Fibroblast of skin of back (primary cell): Measurements from ENCODE around the gene CBX5.
"Not testable (repeated sequence)": the region's sequence is repeated elsewhere in the genome, so short reads cannot be mapped to it uniquely, and the experiment has no call there.

Experiments
- DNase-seq: peaks from one replicate; pipeline ENCODE4 v3.0.0-alpha.2; 2013

CBX5 gene

GRCh38 chr12:54265364-54265812, 14.5 kb downstream of the CBX5 start:
- DNase-seq = no peak

- peak; percentile 82 for DNase-seq
Observed at GRCh38 chr12:54262403-54262925, 17.5 kb downstream of the CBX5 start.

- DNase-seq = no peak
Observed at GRCh38 chr12:54261815-54262402, 18.0 kb downstream of the CBX5 start.

DNA sequence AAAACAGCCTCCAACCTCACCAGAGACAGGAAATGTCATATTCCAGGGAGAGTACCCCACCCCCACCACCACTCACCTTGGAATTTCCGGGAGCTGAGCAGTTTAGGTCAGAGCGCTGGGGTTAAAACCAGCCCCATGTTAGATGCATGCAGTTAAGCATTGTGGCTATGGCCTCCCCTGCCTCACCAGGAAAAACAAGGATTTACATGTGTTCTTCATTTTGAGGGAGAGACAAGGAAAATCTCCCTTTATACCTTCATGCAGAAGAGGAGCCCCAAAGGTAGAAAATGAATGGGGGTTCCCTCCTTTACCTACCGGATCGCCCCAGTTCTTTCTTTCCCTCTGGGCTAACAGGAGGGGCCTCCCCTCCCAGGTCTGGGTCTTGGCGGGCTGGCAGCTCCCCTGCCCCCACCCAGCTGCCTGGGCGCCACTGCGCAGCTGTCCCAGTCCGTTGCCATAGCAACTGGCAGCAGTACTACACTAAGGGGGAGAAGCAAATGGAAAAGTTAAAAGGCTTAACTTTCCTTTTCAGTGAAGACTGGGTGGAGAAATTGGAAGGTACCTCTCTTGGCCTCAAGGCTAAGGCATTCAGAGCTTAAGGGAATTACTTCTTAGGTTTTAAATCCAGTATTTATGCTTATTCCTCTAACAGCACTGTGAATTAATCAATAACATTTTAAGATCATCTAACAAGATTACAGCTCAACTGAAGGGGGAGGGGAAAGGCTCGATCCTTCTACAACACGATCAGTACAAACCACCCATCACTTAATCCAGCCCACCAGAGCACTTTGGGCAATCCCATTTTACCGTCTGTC, 20.5 kb downstream of the CBX5 start:
- peak; percentile 91 for DNase-seq

GRCh38 chr12:54258201-54258681, 21.7 kb downstream of the CBX5 start:
- DNase-seq = peak; percentile 93

- no peak for DNase-seq
Observed at GRCh38 chr12:54257332-54257731, 22.6 kb downstream of the CBX5 start.

DNA sequence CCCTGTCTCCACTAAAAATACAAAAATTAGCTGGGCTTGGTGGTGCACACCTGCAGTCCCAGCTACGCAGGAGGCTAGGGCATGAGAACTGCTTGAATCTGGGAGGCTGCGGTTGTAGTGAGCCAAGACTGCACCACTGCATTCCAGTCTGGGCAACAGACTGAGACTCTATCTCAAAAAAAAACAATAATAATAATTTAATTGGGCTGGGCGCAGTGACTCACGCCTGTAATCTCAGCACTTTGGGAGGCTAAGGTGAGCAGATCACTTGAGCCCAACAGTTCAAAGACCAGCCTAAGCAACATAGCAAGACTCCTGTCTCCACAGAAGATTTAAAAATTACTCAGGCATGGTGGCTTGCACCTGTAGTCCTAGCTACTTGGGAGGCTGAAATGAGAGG, 26.7 kb downstream of the CBX5 start:
- DNase-seq = no peak

DNA sequence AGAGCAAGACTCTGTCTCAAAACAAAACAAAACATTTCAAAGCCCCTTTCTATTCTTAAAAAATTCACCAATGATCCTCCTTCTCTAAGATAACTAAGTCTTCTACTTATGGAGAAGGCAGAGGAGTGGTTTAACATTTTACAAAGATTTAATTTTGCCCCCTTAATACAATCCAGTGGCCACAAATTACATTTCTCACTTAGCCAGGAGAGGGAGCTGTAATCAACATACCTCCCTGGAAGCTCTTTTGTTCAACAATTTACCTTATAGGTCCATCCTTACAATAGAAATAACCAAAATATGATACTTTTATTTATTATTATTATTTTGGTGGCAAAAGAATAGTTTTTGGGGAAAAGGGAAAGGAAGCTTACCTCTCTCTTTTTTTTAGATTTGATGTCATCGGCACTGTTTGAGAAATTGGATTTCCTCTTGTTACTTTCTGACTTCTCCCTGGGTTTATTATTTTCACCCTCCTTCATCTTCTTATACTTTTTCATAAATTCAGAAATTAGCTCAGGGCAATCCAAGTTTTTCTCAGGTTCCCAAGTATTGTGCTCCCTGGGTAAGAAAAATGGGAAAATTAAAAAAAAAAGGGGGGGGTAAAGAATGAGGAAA, 28.1 kb downstream of the CBX5 start:
- peak; percentile 60 for DNase-seq

DNA sequence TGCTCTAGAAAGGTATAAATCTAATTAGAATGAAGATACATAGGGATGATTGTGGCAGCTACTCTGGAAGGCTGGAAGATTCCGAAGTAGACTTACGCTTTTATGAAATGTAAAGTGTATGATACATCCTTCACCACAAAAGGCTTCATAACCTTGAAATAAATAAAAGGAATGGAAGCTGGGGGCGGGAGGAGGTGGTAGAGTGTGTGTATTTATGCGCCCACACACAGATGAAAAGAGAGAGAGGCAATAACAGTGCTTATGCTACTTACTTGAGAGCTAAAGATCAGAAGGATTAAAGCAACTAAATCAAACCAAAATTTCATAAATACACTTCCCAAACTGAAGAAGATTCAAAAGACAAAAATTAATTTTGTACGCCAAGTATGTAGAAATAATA, 30.4 kb downstream of the CBX5 start:
- DNase-seq = no peak

- no peak for DNase-seq
Observed at GRCh38 chr12:54246011-54246641, 33.8 kb downstream of the CBX5 start.

DNA sequence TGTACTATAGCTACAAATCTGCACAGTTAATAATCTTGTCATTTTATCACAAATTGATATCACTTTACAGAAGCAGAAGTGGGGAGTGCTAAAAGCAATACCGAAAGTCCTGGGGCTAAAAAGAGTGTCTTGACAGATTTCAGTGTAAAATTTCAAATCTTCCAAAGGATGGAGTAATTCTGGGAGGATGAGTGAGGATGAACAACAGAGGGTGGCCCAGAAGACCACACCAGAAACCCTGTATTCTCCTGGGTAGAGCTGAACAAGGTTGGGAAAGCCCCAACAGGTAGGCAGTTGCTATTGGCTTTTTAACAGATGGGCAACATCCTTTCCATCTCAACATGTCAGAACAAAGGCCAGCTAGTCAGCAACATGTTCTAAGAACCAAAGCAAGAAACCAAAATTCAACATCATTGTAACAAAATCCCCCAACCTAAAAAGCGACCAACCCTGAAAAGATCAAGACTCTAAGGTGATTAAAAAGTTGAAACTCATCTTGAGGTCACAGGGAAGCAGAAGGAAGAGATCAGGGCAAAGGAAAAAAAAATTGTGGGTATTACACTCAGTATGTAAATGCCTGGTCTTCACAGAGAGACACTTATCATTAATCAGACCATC, 38.8 kb downstream of the CBX5 start:
- DNase-seq = no peak

DNA sequence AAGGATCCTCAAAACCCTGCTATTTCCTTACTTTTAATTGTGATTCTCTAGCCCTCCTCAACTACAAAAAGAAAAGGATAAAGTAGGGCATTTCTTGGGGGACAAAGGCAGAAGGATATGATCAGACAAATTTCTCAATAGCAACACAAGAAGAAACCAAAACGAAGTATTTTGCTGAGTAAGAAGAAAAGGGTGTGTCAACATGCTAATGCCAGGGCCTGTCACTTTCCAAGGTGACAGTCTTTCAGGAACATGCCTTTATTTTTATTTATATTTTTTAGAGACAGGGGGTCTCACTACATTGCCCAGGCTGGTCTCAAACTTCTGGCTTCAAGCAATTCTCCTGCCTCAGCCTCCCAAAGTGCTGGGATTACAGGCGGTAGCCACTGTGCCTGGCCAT, 39.8 kb downstream of the CBX5 start:
- DNase-seq = no peak

DNA sequence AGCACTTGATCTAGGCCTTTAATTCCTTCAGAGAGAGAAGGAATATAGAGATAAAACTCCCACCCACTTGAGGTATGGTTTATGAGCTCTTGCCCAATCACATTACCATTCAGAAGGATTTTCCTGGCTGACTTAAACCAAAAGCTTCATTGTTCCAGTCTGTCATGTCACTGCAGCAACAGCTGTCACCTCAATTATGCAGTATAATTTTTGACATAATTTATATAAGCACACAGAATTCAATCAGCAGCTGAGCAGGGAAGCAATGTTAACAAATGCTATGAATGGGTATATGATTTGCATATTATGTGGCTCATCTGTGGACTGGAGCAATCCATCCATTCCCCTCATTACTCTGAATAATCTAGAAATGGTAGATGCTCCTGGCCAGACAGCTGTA, 40.3 kb downstream of the CBX5 start:
- no peak for DNase-seq

DNA sequence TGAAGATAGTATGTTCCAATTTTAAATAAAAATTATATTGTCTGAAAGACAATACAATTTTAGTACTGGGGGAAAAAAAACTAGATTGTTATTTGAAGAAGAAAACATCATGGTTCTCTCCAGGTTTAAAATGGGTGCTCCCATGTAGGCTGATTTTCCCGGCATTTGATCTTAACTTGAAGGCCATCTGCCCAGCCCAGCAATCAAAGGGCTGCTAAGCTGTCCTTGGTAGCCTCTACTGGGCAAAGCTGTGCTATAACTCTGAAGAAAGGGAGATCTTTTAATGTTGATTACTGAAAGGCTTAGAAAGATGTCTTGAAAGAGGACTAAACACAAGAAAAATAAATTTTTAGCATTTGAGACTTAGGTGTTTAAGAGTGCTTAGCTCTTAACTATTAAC, 41.4 kb downstream of the CBX5 start:
- DNase-seq = no peak

DNA sequence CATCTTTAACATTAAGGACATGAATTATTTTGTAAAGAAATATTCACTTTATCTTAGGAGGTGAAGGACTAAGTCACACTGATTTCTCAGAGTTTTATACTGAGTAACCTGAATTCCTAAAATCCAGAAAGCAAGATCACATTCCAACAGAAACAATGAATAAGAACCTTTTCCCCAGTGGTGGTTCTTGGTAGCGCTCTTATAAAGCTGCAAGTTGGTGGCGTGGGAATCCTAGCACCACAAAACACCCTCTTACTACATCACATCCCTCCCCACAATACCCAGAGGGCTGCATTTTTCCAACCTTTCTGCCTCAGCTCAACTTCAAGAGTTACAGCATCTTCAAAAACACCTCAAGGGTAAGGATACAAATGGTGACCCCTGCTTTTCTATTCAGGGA, 47.1 kb downstream of the CBX5 start:
- peak; percentile 79 for DNase-seq

- DNase-seq = not testable (repeated sequence)
Observed at GRCh38 chr12:54231269-54231668, 48.7 kb downstream of the CBX5 start.

- DNase-seq = no peak
Observed at GRCh38 chr12:54230555-54230954, 49.4 kb downstream of the CBX5 start.

DNA sequence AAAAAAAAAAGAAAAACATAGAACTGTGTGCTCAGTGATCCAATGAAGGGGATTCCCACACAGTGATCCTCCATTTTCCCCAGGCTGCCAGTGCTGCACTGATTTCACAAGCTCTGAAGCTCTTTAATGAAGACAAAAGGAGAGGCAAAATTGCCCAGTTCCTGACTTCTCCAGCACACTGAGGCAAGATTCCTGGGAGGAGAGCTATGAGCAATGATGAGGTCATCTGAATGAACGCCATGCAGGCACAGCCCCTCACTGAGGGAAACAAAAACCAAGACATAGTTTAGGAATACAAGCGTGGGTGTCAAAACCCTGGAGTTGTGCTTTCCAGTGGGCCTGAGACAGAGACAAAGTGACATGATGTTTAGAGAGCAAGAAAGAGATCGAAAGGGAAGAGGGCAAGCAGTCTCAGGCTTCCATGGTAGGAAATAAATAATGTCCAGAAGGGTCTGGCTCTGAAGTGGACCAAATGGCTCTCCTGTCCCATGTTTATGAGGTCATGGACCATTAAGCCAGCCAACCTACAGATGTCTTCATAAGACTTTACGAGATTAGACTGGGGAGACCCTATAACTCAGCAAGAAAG, 50.2 kb downstream of the CBX5 start:
- DNase-seq = peak; percentile 96

DNA sequence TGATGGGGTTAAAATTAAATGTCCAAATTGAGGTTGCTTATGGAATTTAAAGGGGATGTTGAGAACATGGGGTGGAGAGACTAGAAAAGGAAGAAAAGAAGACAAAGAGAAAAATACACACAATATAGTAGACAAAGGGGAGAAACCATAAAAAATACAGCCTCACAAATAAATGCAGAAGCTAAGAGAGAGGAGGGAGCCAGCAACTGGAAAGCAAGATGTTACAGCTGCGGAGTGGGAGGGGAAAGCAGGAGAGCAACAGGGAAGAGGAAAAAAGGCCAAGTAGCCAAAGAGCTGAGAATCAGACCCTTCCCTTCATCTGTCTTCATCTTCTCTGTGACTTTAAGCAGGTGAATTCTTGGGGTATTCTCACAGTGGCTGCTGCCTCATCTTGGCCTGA, 51.5 kb downstream of the CBX5 start:
- no peak for DNase-seq

DNA sequence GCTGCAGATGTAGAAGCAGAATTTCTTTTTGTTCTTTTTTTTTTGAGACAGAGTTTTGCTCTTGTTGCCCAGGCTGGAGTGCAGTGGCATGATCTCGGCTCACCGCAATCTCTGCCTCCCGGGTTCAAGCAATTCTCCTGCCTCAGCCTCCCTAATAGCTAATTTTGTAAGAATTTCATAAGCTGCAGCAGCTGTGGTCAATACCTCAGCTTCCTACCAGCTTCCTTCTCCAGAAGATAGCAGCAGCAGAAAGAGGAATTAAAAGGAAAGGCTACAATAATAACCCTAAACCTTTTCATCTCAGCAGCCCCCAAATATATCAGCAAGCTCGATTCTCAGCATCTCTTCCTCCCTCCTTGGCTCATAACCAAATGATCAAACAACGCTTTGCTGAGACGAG, 52.0 kb downstream of the CBX5 start:
- not testable (repeated sequence) for DNase-seq

GRCh38 chr12:54227376-54227775, 52.5 kb downstream of the CBX5 start:
- DNase-seq = no peak

GRCh38 chr12:54225666-54226065, 54.3 kb downstream of the CBX5 start:
- no peak for DNase-seq
